Fibroblast of skin of left quadriceps (primary cell): ENCODE measurements around the gene TELO2.

Experiments
- DNase-seq, 2 experiments: peaks; one replicate each; pipeline ENCODE4 v3.0.0-alpha.2; 2013; ENCODE audit warnings: low read depth in 2 of 2

Gene TELO2

DNA sequence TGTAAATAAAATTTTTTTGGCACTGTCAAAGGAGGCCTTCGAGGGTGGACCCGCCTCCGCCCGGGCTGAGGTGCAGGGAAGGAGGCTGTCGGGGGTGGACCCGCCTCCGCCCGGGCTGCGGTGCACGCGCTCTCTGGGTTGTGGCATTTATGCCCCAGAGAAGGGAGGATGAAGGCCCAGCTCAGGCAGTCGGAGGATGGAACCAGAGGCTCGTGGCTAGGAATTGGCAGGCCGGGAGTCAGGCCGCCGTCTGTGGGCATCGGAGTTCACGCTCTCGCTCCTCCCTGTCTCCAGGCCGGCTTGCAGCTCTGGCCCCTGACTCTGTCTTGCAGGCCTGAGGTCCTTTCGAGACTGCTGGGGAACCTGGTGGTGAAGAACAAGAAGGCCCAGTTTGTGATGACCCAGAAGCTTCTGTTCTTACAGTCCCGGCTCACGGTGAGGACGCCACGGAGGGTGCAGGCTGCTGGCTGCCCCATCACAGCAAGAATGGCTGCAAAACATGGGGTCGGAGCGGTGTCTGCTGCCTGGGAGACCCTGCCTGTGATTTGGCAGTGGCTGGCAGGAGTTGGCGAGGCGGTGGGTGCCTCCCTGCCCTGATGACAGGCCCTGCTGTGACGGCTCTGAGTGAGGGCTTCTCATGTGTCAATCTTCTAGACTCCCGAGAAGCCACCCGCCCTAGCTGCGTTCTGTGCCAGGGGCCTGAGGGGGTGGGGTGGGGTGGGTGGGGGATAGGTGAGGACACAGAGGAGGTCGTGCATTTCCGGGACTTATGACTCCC is 5.9 kb downstream of the TELO2 start:
- no peak for DNase-seq

GRCh38 chr16:1499756-1500464 is 6.8 kb downstream of the TELO2 start:
- DNase-seq, result no peak

DNA sequence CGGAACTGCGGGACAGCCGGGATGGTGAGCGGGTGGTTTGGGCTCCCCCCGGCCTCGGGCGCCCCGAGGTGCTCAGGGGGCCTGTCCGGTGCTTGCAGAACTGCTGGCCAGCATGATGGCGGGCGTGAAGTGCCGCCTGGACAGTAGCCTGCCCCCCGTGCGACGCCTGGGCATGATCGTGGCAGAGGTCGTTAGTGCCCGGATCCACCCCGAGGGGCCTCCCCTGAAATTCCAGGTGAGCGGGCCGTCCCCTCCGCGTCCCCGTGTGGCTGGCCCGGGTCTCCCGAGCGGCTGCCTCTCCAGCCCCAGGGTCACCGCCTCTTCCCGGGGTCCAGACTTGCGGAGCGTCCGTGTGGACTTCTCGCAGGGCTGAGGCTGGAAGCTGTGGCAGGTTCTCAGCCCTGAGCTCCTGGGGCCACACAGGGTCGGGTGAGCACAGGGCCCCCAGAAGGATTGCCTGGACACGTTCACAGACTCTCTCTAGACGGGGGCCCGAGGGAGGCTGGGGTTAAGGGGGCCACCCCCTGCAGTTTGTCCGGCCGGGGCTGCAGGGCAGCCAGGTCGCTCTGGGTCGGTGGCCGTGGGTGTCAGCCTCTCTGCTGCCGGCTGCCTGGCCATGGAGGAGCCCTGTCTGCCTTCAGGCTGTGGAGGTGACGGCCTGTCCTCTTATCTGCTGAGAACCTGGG is 7.4 kb downstream of the TELO2 start:
- DNase-seq, result no peak

- no peak for DNase-seq
Observed at GRCh38 chr16:1501630-1502029, 8.5 kb downstream of the TELO2 start.

- DNase-seq, result no peak
Observed at GRCh38 chr16:1502092-1503004, 9.2 kb downstream of the TELO2 start.

DNA sequence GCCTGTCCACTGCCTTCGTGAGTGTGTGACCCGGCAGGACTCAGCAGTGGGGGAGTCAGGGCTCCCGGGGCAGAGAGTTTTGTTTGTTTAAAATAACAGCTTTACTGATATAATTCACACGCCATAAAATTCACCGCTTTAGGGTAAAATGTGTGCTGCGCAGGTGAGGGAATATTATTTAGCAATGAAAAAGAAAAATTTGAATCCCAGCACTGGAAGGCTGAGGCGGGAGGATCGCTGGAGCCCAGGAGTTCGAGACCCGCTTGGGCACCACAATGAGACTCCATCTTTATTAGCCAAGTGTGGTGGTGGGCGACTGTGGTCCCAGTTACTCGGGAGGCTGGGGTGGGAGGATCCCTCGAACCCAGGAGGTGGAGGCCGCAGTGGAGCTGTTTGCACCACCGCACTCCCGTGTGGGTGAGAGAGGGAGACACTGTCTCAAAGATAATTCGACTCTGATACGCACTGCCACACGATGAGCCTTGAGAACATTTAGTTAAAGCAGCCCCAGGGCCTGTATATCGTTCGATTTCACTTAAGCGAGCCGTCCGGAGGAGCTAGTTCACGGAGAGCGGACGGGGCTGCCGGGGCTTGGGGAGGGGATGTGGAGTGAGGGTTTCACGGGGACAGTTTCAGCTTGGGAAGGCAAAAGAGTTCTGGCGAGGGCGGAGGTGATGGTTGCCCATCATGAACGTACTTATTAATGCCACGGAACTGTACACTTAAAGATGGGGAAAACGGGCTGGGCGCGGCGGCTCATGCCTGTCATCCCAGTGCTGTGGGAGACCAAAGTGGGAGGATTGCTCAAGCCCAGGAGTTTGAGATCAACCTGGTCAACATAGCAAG is 10.2 kb downstream of the TELO2 start:
- DNase-seq, result no peak

GRCh38 chr16:1505073-1505844 is 12.1 kb downstream of the TELO2 start:
- DNase-seq, result no peak

DNA sequence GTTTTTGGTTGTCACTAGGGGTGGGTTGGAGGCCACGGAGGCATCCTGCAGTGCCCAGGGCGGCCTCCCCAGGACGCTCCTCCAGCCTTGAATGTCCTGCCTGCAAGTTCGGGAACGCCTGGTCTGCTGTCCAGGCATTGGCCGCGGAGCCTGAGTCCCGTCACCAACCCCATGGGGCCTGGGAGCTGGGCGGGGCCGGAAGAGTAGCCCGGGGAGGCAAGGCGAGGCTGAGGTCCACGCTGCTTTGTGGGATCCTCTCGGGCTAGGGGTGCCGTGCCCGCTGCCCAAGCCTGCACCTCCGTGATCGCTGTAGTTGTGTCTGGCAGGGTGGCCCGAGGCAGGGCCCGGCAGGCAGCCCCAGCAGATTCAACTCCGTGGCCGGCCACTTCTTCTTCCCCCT is 12.8 kb downstream of the TELO2 start:
- DNase-seq, result no peak

GRCh38 chr16:1506494-1507213 is 13.5 kb downstream of the TELO2 start:
- no peak for DNase-seq

- no peak for DNase-seq
Observed at GRCh38 chr16:1508494-1509187, 15.5 kb downstream of the TELO2 start.

DNA sequence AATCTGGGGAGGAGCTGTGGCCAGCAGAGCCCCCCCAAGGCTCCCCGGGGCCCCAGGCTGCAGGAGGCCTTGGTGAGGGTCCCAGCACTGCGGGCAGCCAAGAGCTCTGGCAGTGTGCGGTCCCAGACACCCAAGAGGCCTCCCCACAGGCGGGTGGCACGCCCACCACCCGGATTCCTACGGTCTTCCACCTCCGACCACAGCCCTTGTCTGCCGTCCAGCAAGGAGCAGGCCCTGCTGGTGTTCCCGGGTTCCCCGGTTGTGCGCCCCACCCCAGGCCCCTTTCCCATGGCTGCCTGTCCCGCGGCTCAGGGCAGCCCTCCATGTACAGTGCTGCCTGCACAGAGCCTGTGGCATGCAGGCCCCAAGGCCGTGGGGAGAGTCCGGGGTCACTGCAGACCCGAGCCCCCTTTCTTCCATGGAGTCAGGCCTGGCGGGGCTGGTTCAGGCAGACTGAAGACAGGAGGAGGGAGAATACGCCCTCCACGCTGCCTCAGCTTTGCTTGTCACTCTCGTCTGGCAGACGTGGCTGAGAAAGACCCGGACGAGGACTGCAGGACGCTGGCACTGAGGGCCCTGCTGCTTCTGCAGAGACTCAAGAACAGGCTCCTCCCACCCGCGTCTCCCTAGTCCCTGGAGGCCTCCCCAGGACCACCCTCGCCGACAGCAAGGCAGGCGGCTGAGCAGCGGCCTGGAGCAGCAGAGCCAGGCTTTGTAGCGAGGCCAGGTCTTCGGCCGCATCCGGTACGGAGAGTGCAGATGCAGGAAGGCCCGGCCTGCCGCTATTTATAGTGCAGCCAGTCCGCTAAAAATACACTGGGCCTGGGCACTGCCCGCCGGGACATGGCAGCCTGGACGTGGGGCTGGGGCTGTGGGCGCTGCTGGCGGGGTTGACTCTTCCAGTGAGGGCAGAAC is 16.4 kb downstream of the TELO2 start:
- no peak for DNase-seq

DNA sequence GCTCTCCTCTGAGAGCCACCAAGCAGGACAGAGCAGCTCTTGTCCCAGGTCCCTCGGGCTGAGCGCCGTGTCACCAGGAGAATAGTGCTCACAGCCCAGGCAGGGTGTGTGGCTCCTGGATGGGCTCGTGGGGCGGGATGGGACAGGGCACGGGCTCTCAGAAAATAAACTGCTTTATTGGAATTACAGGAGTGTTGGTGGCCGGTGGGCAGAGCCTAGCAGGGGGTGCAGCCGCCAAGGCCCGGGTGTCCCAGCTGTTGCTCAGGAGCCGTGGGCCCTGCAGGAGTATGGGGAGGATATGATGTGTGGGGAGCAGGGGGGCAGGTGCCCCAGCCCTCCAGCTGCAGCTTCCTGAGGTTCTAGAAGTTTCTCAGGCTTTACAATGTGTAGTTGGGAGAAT is 17.1 kb downstream of the TELO2 start:
- no peak for DNase-seq

DNA sequence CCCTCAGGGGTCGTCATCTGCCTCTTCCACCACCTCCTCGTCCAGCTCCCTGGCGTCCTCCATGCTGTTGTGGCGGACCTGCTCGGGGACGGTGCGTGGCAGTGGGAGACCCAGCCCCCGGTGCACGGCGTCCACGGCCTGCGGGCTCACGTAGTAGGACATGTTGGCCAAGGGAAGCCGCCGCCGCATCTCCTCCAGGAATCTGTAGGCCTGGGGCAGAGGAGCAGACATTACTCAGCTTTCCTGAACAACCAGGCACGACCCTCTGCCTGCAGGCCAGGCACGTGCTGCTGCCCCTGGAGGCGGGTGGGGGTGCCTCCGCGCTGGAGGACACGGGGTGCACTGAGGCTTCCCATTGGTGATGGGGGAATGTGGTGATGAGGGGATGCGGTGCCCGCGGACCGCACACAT is 17.8 kb downstream of the TELO2 start:
- DNase-seq, result no peak

- no peak for DNase-seq
Observed at GRCh38 chr16:1511662-1512569, 18.8 kb downstream of the TELO2 start.

DNA sequence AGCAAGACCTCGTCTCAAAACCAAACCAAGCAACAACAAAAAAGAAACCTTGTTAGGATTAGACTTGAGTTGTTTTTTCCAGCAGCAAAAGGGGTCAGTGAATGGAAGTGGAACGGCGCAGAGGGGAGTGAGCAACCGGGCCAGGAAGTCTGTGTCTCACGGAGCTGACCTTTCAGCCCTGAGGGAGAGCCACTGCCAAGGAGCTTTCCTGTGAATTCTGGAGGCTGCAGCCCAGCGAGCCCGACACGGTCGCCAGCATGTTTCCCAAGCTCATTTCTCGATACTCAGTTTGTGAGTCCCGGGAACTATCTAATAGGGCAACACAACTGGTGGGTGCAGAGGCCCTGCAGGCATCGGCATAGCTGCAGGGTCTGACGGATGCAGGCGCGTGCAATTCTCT is 19.6 kb downstream of the TELO2 start:
- no peak for DNase-seq

DNA sequence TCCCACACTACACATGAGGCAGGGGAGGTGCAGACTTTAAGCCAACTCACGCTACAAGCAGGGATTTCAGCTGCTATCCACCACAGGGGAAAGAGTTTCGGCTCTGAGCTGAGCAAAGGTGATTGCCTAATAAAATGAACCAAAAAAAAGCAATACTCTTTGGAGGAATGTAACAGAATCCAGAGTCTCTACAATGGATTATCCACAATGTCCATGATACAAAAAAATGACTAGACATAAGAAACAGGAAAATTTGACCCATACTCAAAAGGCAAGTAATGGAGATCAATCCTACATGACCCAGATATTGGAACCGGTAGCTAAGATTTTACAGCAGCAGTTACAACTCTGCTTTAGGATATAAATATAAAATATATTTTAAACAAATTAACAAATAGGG is 21.3 kb downstream of the TELO2 start:
- DNase-seq, result no peak
